ENCODE data around the gene TRIM56.

Gene TRIM56

GRCh38 chr7:101122933-101123702 is 37.8 kb downstream of the TRIM56 start:
- Histone ChIP-seq H3K9ac (ENCODE audit: low read length) (no peak overlapping the region), H3K4me1 (ENCODE audit: low read length) (peaks cover 16% of the 10 kb centered on the region)

GRCh38 chr7:101123703-101124068 is 38.4 kb downstream of the TRIM56 start:
- Histone ChIP-seq H3K4me2 (ENCODE audit: low read depth, low read length) (no peak overlapping the region), H3K9ac (ENCODE audit: low read length) (no peak overlapping the region), H3F3A (ENCODE audit: insufficient read depth, low read length) (no peaks in the 10 kb centered on the region), H3K79me2 (ENCODE audit: low read length) (no peaks in the 10 kb centered on the region), H3K9me3 (replicated peaks; ENCODE audit: insufficient read depth, low read length) (no peaks in the 10 kb centered on the region), H2AFZ (ENCODE audit: low read length) (no peak overlapping the region), H4K20me1 (ENCODE audit: insufficient read depth, low read length) (no peaks in the 10 kb centered on the region), H3K4me3 (ENCODE audit: low read length) (no peak overlapping the region), H3K36me3 (replicated peaks; ENCODE audit: insufficient read depth, low read length) (no peaks in the 10 kb centered on the region), H3K27me3 (replicated peaks; ENCODE audit: insufficient read depth, low read length) (peaks cover 100% of the 10 kb centered on the region), H3K9me2 (replicated peaks; ENCODE audit: insufficient read depth, low read length) (no peaks in the 10 kb centered on the region), H3K27ac (ENCODE audit: low read length) (no peak overlapping the region), H3K4me1 (ENCODE audit: low read length) (peaks cover 16% of the 10 kb centered on the region)
- no peak for DNase-seq
- TF ChIP-seq CTCF (IDR thresholded peaks at IDR 0.05; ENCODE audit: low read length), result no peak

More at GRCh38 chr7:101122933-101123702, 37.8 kb downstream of the TRIM56 start:
- H3K27me3 ChIP-seq (replicated peaks; ENCODE audit: insufficient read depth, low read length), result peaks cover 100% of the 10 kb centered on the region
- no peaks in the 10 kb centered on the region for H3K36me3 ChIP-seq (replicated peaks; ENCODE audit: insufficient read depth, low read length)
- no peaks in the 10 kb centered on the region for H4K20me1 ChIP-seq (ENCODE audit: insufficient read depth, low read length)
- H3F3A ChIP-seq (ENCODE audit: insufficient read depth, low read length), result no peaks in the 10 kb centered on the region
- TF ChIP-seq CTCF (IDR thresholded peaks at IDR 0.05; ENCODE audit: low read length) (no peak), EZH2 (optimal IDR thresholded peaks at IDR 0.05; ENCODE audit: low read depth, low read length) (no peak), EZH2phosphoT487 (IDR thresholded peaks at IDR 0.05; ENCODE audit: low read length) (no peak)
- H3K4me2 ChIP-seq (ENCODE audit: low read depth, low read length), result no peak overlapping the region
- no peak overlapping the region for H3K27ac ChIP-seq (ENCODE audit: low read length)
- H2AFZ ChIP-seq (ENCODE audit: low read length), result no peak overlapping the region
- H3K79me2 ChIP-seq (ENCODE audit: low read length), result no peaks in the 10 kb centered on the region
- DNase-seq, result no peak
- no peaks in the 10 kb centered on the region for H3K9me2 ChIP-seq (replicated peaks; ENCODE audit: insufficient read depth, low read length)
- H3K4me3 ChIP-seq (ENCODE audit: low read length), result no peak overlapping the region
- no peaks in the 10 kb centered on the region for H3K9me3 ChIP-seq (replicated peaks; ENCODE audit: insufficient read depth, low read length)

- peaks cover 93% of the 10 kb centered on the region for H3K27me3 ChIP-seq (replicated peaks; ENCODE audit: insufficient read depth, low read length)
- no peak for DNase-seq
- H4K20me1 ChIP-seq (ENCODE audit: insufficient read depth, low read length), result no peaks in the 10 kb centered on the region
- no peak overlapping the region for H3K27ac ChIP-seq (ENCODE audit: low read length)
- H3K4me3 ChIP-seq (ENCODE audit: low read length), result no peak overlapping the region
- no peak overlapping the region for H3K9ac ChIP-seq (ENCODE audit: low read length)
- H3K4me1 ChIP-seq (ENCODE audit: low read length), result peaks cover 16% of the 10 kb centered on the region
- no peak overlapping the region for H2AFZ ChIP-seq (ENCODE audit: low read length)
- no peak overlapping the region for H3K4me2 ChIP-seq (ENCODE audit: low read depth, low read length)
- no peaks in the 10 kb centered on the region for H3K79me2 ChIP-seq (ENCODE audit: low read length)
- H3F3A ChIP-seq (ENCODE audit: insufficient read depth, low read length), result no peaks in the 10 kb centered on the region
- no peaks in the 10 kb centered on the region for H3K9me2 ChIP-seq (replicated peaks; ENCODE audit: insufficient read depth, low read length)
- H3K36me3 ChIP-seq (replicated peaks; ENCODE audit: insufficient read depth, low read length), result no peaks in the 10 kb centered on the region
- TF ChIP-seq EZH2 (optimal IDR thresholded peaks at IDR 0.05; ENCODE audit: low read depth, low read length) (no peak), CTCF (IDR thresholded peaks at IDR 0.05; ENCODE audit: low read length) (no peak), EZH2phosphoT487 (IDR thresholded peaks at IDR 0.05; ENCODE audit: low read length) (no peak)
- H3K9me3 ChIP-seq (replicated peaks; ENCODE audit: insufficient read depth, low read length), result no peaks in the 10 kb centered on the region
These were observed 39.2 kb downstream of the TRIM56 start for GRCh38 chr7:101124376-101125056.
